Measurements from ENCODE around the gene GTF2A1L. TPM values are rescaled to one million over a fixed set of nuclear protein-coding genes. Genes with fewer than 3 reads are reported as not detected.
A peak's percentile ranks its signal among the peaks of the same experiment; 100 is the strongest.

Gene GTF2A1L
- total RNA-seq, 1 donor from 2014 or later = 12.8 TPM

DNA sequence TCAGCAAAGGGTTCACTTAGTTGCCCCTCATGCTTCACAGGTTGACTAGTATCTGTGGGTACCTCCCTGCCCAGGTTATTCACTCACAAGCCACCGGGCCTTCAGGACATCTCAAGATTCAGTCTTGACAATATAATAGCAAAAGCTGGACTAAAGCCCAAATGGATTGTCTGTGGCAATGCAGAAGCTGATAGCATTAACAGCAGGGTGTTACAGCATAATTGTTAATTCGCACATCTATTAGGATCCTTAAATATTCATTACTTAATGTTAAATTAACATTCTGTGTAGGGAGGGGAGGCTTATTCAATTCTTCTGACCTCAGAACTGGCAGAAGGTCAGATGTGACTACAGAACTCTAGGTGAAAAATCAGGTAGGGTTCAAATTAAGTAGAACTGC is 20.2 kb upstream of the GTF2A1L start:
- no peak overlapping the region for H3K4me3 ChIP-seq
- no peak overlapping the region for H3K27ac ChIP-seq
- intact Hi-C loops (cut with DNase I) = no loop called here
- H3K4me1 ChIP-seq = no peaks in the 10 kb centered on the region
- TF ChIP-seq POLR2A (IDR thresholded peaks at IDR 0.05) (no peak), POLR2AphosphoS5 (IDR thresholded peaks at IDR 0.05; ENCODE audit: insufficient read depth in 1 of 2, low read depth in 1 of 2) (no peak)
- TF ChIP-seq, protein P1, sequence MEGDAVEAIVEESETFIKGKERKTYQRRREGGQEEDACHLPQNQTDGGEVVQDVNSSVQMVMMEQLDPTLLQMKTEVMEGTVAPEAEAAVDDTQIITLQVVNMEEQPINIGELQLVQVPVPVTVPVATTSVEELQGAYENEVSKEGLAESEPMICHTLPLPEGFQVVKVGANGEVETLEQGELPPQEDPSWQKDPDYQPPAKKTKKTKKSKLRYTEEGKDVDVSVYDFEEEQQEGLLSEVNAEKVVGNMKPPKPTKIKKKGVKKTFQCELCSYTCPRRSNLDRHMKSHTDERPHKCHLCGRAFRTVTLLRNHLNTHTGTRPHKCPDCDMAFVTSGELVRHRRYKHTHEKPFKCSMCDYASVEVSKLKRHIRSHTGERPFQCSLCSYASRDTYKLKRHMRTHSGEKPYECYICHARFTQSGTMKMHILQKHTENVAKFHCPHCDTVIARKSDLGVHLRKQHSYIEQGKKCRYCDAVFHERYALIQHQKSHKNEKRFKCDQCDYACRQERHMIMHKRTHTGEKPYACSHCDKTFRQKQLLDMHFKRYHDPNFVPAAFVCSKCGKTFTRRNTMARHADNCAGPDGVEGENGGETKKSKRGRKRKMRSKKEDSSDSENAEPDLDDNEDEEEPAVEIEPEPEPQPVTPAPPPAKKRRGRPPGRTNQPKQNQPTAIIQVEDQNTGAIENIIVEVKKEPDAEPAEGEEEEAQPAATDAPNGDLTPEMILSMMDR (IDR thresholded peaks at IDR 0.05) = no peak
- DNase-seq (ENCODE audit: extremely low spot score in 2 of 2) = no peak
- H3K36me3 ChIP-seq = peaks cover 0 to 15% of the 10 kb centered on the region in 2 donors
- H3K27me3 ChIP-seq = no peaks in the 10 kb centered on the region
- no peaks in the 10 kb centered on the region for H3K9me3 ChIP-seq

GRCh38 chr2:48600204-48600813 is 17.3 kb upstream of the GTF2A1L start:
- no peak for DNase-seq (ENCODE audit: extremely low spot score in 2 of 2)
- Histone ChIP-seq H3K4me3 (no peak overlapping the region), H3K9me3 (no peaks in the 10 kb centered on the region), H3K27me3 (no peaks in the 10 kb centered on the region), H3K36me3 (peaks cover 0 to 15% of the 10 kb centered on the region in 2 donors), H3K27ac (no peak overlapping the region), H3K4me1 (no peaks in the 10 kb centered on the region)
- intact Hi-C loops (cut with DNase I) = no loop called here
- TF ChIP-seq POLR2A (IDR thresholded peaks at IDR 0.05) = no peak
- TF ChIP-seq, protein P1 (IDR thresholded peaks at IDR 0.05) = peak in 2 of 3 experiments; percentile 32 to 39

DNA sequence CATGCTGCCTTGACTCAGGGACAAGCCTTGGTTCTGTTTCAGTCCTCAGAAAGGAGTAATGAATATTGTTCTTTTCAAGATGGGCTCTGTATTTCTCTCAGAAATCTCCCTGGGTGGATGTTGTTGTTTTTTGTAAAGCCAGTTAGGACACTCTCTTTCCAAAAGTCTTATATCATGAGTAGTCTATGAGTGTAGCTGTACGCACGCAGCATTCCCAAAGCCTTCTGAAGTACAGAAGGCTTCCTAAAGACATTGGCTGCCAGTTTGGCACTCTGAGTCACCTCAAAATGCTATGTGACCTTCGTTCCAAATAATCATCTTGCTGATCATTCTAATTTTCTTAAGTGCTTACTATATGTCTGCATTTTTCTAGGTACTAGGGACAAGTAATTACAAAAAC is 16.7 kb upstream of the GTF2A1L start:
- Histone ChIP-seq H3K9me3 (no peaks in the 10 kb centered on the region), H3K27me3 (no peaks in the 10 kb centered on the region), H3K4me1 (no peaks in the 10 kb centered on the region), H3K36me3 (peaks cover 0 to 15% of the 10 kb centered on the region in 2 donors), H3K4me3 (no peak overlapping the region), H3K27ac (no peak overlapping the region)
- DNase-seq (ENCODE audit: extremely low spot score in 2 of 2) = no peak
- no peak for TF ChIP-seq POLR2AphosphoS5 (IDR thresholded peaks at IDR 0.05; ENCODE audit: insufficient read depth in 1 of 2, low read depth in 1 of 2)
- TF ChIP-seq, protein P1 (IDR thresholded peaks at IDR 0.05) = no peak
- no peak for TF ChIP-seq POLR2A (IDR thresholded peaks at IDR 0.05)
- intact Hi-C loops (cut with DNase I) = no loop called here

- Histone ChIP-seq H3K27ac (no peak overlapping the region), H3K27me3 (no peaks in the 10 kb centered on the region), H3K9me3 (no peaks in the 10 kb centered on the region), H3K4me3 (no peak overlapping the region), H3K4me1 (no peaks in the 10 kb centered on the region), H3K36me3 (peaks cover 0 to 15% of the 10 kb centered on the region in 2 donors)
- no peak for TF ChIP-seq POLR2A (IDR thresholded peaks at IDR 0.05)
- no peak for TF ChIP-seq POLR2AphosphoS5 (IDR thresholded peaks at IDR 0.05; ENCODE audit: insufficient read depth in 1 of 2, low read depth in 1 of 2)
- TF ChIP-seq, protein P1 (IDR thresholded peaks at IDR 0.05) = no peak
- intact Hi-C loops (cut with DNase I) = no loop called here
- no peak for DNase-seq (ENCODE audit: extremely low spot score in 2 of 2)
These were observed 16.3 kb upstream of the GTF2A1L start for GRCh38 chr2:48601349-48601748.

GRCh38 chr2:48605482-48606175 is 12.0 kb upstream of the GTF2A1L start:
- Histone ChIP-seq H3K27ac (no peak overlapping the region), H3K27me3 (no peaks in the 10 kb centered on the region), H3K4me3 (no peak overlapping the region), H3K4me1 (no peaks in the 10 kb centered on the region), H3K36me3 (no peaks in the 10 kb centered on the region), H3K9me3 (no peaks in the 10 kb centered on the region)
- intact Hi-C loops (cut with DNase I) = no loop called here
- TF ChIP-seq POLR2AphosphoS5 (IDR thresholded peaks at IDR 0.05; ENCODE audit: insufficient read depth in 1 of 2, low read depth in 1 of 2) (no peak), POLR2A (IDR thresholded peaks at IDR 0.05) (no peak)
- DNase-seq (ENCODE audit: extremely low spot score in 2 of 2) = no peak
